HL-60 (cell line): ENCODE measurements around the gene FAM186B.

Experiments
- DNase-seq, 2 experiments: peaks; one replicate each; pipeline ENCODE4 v3.0.0-alpha.2; 2010 to 2020; ENCODE audit warnings: low read depth in 1 of 2, low spot score in 1 of 2
- H3K27ac ChIP-seq: fragments of 250-450 bp; sonication (Bioruptor Pico); replicated peaks from 2 replicates; pipeline ENCODE4 v1.5.1; 2020; ENCODE audit warnings: mild to moderate bottlenecking, moderate library complexity
- H3K27me3 ChIP-seq: fragments of 250-450 bp; sonication (Bioruptor Pico); 2 replicates; pipeline ENCODE4 v1.5.1; 2021; ENCODE audit warnings: mild to moderate bottlenecking, moderate library complexity; ENCODE audit not compliant: insufficient read depth, poor library complexity, severe bottlenecking
- H3K4me3 ChIP-seq: replicated peaks from 2 replicates; pipeline ENCODE4 v1.5.1; 2011; ENCODE audit warnings: mild to moderate bottlenecking, control low read depth, low read length; ENCODE audit not compliant: insufficient read depth
- CTCF ChIP-seq: IDR thresholded peaks from one replicate; pipeline ENCODE4 v1.5.1; 2011; ENCODE audit warnings: low read length, control low read depth, inconsistent platforms; ENCODE audit not compliant: insufficient read depth
- GABPA ChIP-seq: IDR thresholded peaks from 2 replicates; pipeline ENCODE4 v1.6.1; 2012; ENCODE audit warnings: low read depth
- POLR2AphosphoS5 ChIP-seq: IDR thresholded peaks from 2 replicates; pipeline ENCODE4 v1.6.1; 2012; ENCODE audit warnings: low read depth
- SPI1 ChIP-seq: IDR thresholded peaks from 2 replicates; pipeline ENCODE4 v1.6.1; 2012; ENCODE audit warnings: low read depth, mild to moderate bottlenecking, borderline replicate concordance
- TF ChIP-seq, protein P1 (sequence below): IDR thresholded peaks from 2 replicates; pipeline ENCODE4 v1.6.1; 2012; ENCODE audit warnings: low read depth; ENCODE audit not compliant: insufficient replicate concordance

Gene FAM186B

DNA sequence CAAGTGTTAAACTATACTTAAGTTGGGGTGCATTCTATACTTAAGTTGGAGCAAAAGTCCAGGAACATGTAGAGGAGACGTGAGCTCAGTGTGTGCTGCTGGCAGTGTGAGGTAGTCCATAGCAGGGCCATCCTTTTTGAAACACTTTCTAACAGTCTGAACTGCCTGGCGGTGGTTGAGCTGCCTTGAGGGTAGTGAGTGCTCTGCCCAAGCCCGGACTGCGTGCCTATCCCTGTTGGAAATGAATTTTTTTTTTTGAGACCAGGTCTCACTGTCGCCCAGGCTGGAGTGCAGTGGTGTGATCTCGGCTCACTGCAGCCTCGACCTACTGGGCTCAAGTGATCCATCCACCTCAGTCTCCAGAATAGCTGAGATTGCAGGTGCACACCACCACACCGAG lies 52.5 kb downstream of the FAM186B start:
- peaks cover 15% of the 10 kb centered on the region for H3K27me3 ChIP-seq
- H3K4me3 ChIP-seq: no peak overlapping the region
- no peak for TF ChIP-seq POLR2AphosphoS5
- TF ChIP-seq SPI1: no peak
- TF ChIP-seq, protein P1, sequence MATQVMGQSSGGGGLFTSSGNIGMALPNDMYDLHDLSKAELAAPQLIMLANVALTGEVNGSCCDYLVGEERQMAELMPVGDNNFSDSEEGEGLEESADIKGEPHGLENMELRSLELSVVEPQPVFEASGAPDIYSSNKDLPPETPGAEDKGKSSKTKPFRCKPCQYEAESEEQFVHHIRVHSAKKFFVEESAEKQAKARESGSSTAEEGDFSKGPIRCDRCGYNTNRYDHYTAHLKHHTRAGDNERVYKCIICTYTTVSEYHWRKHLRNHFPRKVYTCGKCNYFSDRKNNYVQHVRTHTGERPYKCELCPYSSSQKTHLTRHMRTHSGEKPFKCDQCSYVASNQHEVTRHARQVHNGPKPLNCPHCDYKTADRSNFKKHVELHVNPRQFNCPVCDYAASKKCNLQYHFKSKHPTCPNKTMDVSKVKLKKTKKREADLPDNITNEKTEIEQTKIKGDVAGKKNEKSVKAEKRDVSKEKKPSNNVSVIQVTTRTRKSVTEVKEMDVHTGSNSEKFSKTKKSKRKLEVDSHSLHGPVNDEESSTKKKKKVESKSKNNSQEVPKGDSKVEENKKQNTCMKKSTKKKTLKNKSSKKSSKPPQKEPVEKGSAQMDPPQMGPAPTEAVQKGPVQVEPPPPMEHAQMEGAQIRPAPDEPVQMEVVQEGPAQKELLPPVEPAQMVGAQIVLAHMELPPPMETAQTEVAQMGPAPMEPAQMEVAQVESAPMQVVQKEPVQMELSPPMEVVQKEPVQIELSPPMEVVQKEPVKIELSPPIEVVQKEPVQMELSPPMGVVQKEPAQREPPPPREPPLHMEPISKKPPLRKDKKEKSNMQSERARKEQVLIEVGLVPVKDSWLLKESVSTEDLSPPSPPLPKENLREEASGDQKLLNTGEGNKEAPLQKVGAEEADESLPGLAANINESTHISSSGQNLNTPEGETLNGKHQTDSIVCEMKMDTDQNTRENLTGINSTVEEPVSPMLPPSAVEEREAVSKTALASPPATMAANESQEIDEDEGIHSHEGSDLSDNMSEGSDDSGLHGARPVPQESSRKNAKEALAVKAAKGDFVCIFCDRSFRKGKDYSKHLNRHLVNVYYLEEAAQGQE: no peak
- TF ChIP-seq CTCF: no peak
- no peak for TF ChIP-seq GABPA
- DNase-seq: no peak
- H3K27ac ChIP-seq: no peak overlapping the region

DNA sequence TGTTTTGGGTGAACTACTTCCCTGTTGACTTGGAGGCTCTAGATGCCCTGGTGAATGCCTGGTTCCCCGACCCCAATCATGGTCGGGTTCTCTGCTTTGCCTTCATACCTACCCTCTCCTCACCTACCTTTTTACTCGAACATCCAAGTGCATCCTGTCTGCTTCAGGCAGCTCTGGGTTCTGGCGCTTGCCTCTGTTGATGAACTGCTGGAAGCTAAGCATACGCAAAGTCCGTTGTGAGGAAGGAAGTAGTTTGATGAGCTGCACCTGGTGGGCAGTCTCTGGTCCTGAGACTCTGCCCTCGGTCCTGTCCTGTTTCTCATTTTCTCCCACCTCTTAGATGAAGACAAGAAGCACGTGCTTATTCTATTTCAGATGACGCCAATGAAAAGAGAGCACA lies 53.0 kb downstream of the FAM186B start:
- DNase-seq: no peak

GRCh38 chr12:49552014-49552413 lies 53.4 kb downstream of the FAM186B start:
- Histone ChIP-seq H3K4me3 (no peak overlapping the region), H3K27ac (no peak overlapping the region), H3K27me3 (peaks cover 18% of the 10 kb centered on the region)
- no peak for DNase-seq
- no peak for TF ChIP-seq SPI1

More for the DNA sequence above, 53.0 kb downstream of the FAM186B start:
- Histone ChIP-seq H3K27ac (no peak overlapping the region), H3K4me3 (no peak overlapping the region), H3K27me3 (peaks cover 18% of the 10 kb centered on the region)
- no peak for TF ChIP-seq POLR2AphosphoS5
- TF ChIP-seq, protein P1: no peak

DNA sequence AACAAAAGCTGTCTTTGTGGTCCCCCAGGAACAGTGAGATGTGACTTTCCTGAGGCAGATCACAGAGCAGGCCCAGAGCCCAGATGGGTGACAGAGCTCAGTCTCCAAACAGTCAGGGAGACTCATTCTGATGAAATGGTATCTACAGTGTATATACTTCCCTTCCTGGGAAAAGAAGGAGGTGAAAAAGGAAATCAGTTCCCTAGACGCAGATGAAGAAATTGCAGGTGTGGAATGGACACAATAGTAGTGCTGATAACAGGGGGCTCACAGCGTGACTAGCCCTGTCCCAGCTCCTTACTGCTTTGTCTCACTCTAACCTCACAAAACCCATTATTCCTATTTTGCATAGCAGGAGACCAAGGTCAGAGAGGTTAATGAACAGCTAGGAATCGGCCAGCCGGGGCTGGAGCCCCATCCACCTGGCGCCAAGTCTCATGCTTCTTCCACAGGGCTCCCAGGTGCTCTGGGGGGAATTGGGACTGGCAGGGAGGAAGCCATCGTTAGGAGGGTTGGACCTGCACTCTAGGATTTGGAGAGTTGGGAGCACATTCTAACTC lies 54.7 kb downstream of the FAM186B start:
- TF ChIP-seq, protein P1: no peak
- no peak for TF ChIP-seq GABPA
- TF ChIP-seq POLR2AphosphoS5: no peak
- TF ChIP-seq CTCF: no peak
- no peak for TF ChIP-seq SPI1
- Histone ChIP-seq H3K27me3 (peaks cover 18% of the 10 kb centered on the region), H3K4me3 (no peak overlapping the region), H3K27ac (no peak overlapping the region)
- no peak for DNase-seq
